Peyer's patch (tissue), 4 donors: ENCODE data around the gene TPP1. TPM values are rescaled to one million over a fixed set of nuclear protein-coding genes. Genes with fewer than 3 reads are reported as not detected.

Experiments used
- DNase-seq, 3 donors: peaks; one replicate each; pipeline ENCODE4 v3.0.0-alpha.2; 2017 to 2019
- H3K27ac ChIP-seq, 4 donors: fragments of 200-600 bp; sonication (generic); one replicate each; pipeline ENCODE4 v1.5.1; 2016 to 2019
- H3K27me3 ChIP-seq, 2 donors: fragments of 200-600 bp; sonication (generic); one replicate each; pipeline ENCODE4 v1.5.1; 2019
- H3K36me3 ChIP-seq, 3 donors: fragments of 200-600 bp; sonication (generic); one replicate each; pipeline ENCODE4 v1.5.1; 2016 to 2019
- H3K4me1 ChIP-seq, 4 donors: fragments of 200-600 bp; sonication (generic); one replicate each; pipeline ENCODE4 v1.5.1; 2016 to 2019
- H3K4me3 ChIP-seq, 4 donors: fragments of 200-600 bp; sonication (generic); 1 replicate in 3 of 4; 2 replicates in 1 of 4; pipeline ENCODE4 v1.5.1; 2016 to 2019; ENCODE audit warnings: mild to moderate bottlenecking in 1 of 4
- H3K9me3 ChIP-seq, 4 donors: fragments of 200-600 bp; sonication (generic); one replicate each; pipeline ENCODE4 v1.5.1; 2016 to 2019; ENCODE audit warnings: mild to moderate bottlenecking in 1 of 4
- POLR2A ChIP-seq, 2 donors: fragments of 450-650 bp; IDR thresholded peaks; one replicate each; pipeline ENCODE4 v1.5.1; 2017; ENCODE audit warnings: antibody characterized with exemption in 2 of 2, mild to moderate bottlenecking in 2 of 2, moderate library complexity in 2 of 2
- total RNA-seq, 4 donors: library from RNA; depleted of rRNA; stranded (reverse); fragments of >200 nt; gene quantifications; one replicate each; pipeline ENCODE4 v1.1.0, GENCODE V29; 2016
- TF ChIP-seq, protein P1 (sequence below), 6 experiments: fragments of 450-650 bp in 4 of 6; fragments of 200-600 bp in 2 of 6; sonication (generic) in 1 of 6; IDR thresholded peaks; one replicate each; pipeline ENCODE4 v1.5.1; 2017 to 2019; ENCODE audit warnings: antibody characterized with exemption in 6 of 6, mild to moderate bottlenecking in 3 of 6, moderate library complexity in 1 of 6

The TPP1 gene
- total RNA-seq, result 100 to 1,000 TPM in 3 of 4 donors, 10 to 100 TPM in 1; 79.2 to 232 (median 134) TPM

DNA sequence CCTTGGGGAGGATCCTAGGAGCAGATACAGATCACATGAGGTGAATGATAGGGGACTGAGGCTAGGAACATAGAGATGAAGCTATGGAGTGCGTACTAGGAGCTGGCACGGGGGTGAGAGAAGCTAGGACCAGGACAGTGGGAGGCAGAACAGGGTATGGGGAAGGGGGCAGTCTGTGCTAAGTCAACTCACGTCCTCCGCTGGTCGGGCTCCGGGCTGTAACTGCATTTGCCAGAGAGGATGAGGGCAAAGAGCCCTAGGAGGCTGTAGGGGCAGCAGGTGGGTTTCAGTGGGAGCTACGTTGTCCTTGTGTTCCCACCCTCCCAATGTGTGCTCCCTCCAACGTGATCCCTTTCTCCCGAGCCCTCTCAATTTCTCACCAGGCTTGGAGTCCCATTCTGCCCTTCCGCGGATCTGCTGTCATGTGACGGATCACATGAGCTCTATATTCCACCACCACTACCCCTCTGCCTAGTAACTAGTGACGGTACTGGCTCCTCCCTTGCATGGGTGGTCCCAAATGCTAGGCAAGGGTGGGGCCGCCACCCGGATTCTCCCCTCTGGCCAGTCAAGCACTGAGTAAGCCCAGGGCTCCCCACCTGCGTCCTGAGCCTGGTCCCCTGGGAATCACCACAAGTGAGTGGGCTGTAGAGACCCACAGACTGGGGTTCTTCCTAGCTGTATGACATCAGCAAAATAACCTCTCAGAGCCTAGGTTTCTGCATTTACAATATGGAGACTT lies at the start of gene TPP1:
Gene TPP1 (minus strand): TSS at position 419 of the 742 bp plus-strand sequence. CDS start 22 bp downstream, at position 397.
- H3K4me1 ChIP-seq, result peaks cover 0 to 16% (median 5%) of the 10 kb centered on the region in 4 donors
- TF ChIP-seq POLR2A (IDR thresholded peaks at IDR 0.05), result peak; percentile 69 to 78
- TF ChIP-seq, protein P1, sequence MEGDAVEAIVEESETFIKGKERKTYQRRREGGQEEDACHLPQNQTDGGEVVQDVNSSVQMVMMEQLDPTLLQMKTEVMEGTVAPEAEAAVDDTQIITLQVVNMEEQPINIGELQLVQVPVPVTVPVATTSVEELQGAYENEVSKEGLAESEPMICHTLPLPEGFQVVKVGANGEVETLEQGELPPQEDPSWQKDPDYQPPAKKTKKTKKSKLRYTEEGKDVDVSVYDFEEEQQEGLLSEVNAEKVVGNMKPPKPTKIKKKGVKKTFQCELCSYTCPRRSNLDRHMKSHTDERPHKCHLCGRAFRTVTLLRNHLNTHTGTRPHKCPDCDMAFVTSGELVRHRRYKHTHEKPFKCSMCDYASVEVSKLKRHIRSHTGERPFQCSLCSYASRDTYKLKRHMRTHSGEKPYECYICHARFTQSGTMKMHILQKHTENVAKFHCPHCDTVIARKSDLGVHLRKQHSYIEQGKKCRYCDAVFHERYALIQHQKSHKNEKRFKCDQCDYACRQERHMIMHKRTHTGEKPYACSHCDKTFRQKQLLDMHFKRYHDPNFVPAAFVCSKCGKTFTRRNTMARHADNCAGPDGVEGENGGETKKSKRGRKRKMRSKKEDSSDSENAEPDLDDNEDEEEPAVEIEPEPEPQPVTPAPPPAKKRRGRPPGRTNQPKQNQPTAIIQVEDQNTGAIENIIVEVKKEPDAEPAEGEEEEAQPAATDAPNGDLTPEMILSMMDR (IDR thresholded peaks at IDR 0.05), result no peak
- H3K9me3 ChIP-seq, result no peaks in the 10 kb centered on the region
- DNase-seq, result peak; percentile 89 to 98 (median 97)
- H3K27me3 ChIP-seq, result no peaks in the 10 kb centered on the region
- H3K4me3 ChIP-seq, result peak within 1 kb of the TSS; percentile 63 to 94 (median 72)
- peak within 1 kb of the TSS; percentile 79 to 93 (median 89) for H3K27ac ChIP-seq
- H3K36me3 ChIP-seq, result peaks cover 0 to 22% (median 0%) of the 10 kb centered on the region in 3 donors

DNA sequence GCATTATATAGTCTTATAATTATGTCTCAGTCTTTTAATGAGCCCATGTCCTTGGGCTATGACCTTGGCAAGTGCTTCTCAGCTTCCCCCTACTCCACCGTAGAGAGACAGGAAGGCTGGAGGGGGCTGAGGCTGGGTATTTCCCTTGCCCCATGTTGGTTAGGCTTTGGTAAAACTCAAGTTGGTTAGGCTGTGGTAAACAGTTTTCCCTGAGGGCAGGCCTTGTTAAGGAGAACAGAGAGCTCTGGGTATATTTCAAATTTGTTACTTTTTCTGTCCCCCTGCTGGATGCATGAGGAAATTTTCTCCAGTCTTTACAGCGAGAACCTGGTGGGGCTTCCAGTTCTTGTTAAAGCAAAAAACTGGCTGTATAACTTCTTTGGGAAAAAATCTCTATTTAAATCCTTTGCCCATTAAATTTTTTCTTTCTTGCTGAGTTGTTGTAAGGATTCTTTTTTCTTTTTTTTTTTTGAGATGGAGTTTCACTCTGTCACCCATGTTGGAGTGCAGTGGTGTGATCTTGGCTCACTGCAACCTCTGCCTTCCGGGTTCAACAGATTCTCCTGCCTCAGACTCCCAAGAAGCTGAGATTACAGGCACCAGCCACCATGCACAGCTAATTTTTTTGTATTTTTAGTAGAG lies 48.6 kb upstream of the TPP1 start:
- H3K27me3 ChIP-seq, result no peaks in the 10 kb centered on the region
- no peak overlapping the region for H3K27ac ChIP-seq
- no peaks in the 10 kb centered on the region for H3K4me1 ChIP-seq
- no peak overlapping the region for H3K4me3 ChIP-seq
- H3K9me3 ChIP-seq, result no peaks in the 10 kb centered on the region
- H3K36me3 ChIP-seq, result no peaks in the 10 kb centered on the region
- DNase-seq, result no peak
- TF ChIP-seq, protein P1 (IDR thresholded peaks at IDR 0.05), result peak; percentile 41 to 88 (median 54)
- TF ChIP-seq POLR2A (IDR thresholded peaks at IDR 0.05), result no peak

DNA sequence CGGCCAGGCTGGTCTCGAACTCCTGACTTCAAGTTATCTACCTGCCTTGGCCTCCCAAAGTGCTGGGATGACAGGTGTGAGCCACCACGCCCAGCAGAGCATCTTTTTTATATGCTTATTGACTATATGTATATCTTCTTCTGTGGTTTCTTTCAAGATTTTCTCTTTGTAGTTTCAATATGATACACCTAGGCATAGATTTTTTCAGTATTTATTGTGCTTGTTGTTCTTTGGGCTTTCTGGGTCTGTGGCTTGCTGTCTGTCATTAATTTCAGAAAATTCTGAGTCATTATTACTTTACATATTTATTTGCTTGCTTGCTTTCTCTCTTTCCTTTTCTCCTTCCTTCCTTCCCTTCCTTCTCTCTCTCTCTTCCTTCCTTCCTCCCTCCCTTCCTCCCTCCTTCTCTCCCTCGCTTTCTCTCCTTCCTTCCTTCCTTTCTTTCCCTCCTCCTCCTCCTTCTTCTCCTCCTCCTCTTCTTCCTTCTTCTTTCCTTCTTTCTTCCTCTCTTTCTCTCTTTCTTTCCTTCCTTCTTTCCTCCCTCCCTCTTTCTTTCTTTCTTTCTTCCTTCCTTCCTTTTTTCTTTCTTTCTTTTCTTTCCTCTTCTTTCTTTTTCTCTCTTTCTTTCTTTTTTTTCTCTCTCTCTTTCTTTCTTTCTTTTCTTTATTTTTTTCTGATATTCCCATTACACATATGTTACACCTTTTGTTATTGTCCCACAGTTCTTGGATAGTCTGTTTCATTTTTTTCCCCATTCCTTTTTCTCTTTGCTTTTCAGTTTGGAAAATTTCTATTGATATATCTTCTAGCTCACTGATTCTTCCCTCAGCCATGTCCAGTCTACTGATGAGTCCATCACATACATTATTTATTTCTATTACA lies 47.3 kb upstream of the TPP1 start:
- Histone ChIP-seq H3K4me3 (no peak overlapping the region), H3K27ac (no peak overlapping the region)
- TF ChIP-seq POLR2A (IDR thresholded peaks at IDR 0.05), result no peak
- TF ChIP-seq, protein P1 (IDR thresholded peaks at IDR 0.05), result no peak

DNA sequence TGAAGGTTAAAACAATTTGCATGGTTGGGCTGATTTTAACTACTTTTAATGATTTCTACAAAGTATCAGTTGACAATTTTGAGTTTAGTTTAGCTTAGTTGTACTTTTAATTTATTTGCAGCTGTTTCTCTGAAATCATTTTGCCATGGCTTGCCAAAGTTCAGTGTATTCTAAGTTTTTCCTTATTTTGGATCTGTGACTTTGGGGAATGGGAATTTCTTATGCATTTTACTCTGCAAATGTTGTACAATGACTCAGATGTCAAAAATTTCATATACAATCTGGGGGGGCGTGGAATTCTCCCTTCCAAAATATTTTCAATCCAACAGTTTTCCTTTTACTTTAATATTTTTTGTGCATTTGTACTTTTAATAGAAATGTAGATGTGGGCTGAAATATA lies 45.3 kb upstream of the TPP1 start:
- no peaks in the 10 kb centered on the region for H3K9me3 ChIP-seq
- TF ChIP-seq POLR2A (IDR thresholded peaks at IDR 0.05), result no peak
- TF ChIP-seq, protein P1 (IDR thresholded peaks at IDR 0.05), result no peak
- no peak for DNase-seq
- H3K27me3 ChIP-seq, result no peaks in the 10 kb centered on the region
- H3K27ac ChIP-seq, result no peak overlapping the region
- no peak overlapping the region for H3K4me3 ChIP-seq
- H3K36me3 ChIP-seq, result no peaks in the 10 kb centered on the region
- H3K4me1 ChIP-seq, result no peaks in the 10 kb centered on the region

More for the DNA sequence above, 47.3 kb upstream of the TPP1 start:
- no peaks in the 10 kb centered on the region for H3K9me3 ChIP-seq
- H3K4me1 ChIP-seq, result no peaks in the 10 kb centered on the region
- H3K27me3 ChIP-seq, result no peaks in the 10 kb centered on the region
- DNase-seq, result no peak
- no peaks in the 10 kb centered on the region for H3K36me3 ChIP-seq

DNA sequence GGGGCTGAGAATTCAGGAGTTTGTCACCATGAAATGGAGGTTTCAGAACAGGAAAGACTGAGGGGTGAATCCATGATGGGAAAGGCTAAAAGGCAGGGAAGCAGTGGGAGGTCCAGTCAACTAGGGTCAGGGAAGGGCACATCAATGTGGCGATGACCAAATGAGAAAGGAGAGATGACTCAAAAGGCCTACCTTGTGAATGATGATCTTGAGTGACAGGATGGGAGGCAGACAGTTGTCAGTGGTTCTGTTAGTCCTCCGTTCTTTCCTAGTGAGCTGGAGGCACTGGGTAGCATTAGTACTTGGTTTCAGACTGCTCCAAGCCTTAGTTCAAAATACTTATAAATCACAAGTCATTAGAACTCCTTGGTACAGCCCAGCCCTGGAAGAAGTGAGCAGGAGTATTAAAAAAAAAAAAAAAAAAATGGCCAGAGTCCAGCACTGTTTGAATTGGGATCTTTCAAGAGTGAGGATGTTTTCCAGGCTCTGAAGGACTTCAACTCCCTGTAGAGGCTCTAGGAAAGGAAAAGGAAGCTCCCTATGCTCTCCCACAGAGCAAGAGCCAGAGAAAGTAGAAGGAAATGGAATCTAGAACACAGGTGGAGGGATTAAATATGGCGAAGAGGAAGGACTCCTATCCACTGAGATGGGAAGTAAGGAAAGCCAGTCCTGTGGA lies 44.7 kb upstream of the TPP1 start:
- Histone ChIP-seq H3K4me3 (no peak overlapping the region), H3K9me3 (no peaks in the 10 kb centered on the region), H3K4me1 (no peaks in the 10 kb centered on the region), H3K27ac (no peak overlapping the region), H3K36me3 (no peaks in the 10 kb centered on the region), H3K27me3 (no peaks in the 10 kb centered on the region)
- DNase-seq, result no peak
- TF ChIP-seq POLR2A (IDR thresholded peaks at IDR 0.05), result no peak
- TF ChIP-seq, protein P1 (IDR thresholded peaks at IDR 0.05), result no peak
